GM21423 (cell line): ENCODE results near the gene STK24.

Experiments used
- ATAC-seq: cut with Tn5 transposase; IDR thresholded peaks from one replicate; pipeline ENCODE4 v1.9.1; 2021; ENCODE audit warnings: mild to moderate bottlenecking, moderate library complexity; ENCODE audit not compliant: unreplicated experiment

Gene STK24

DNA sequence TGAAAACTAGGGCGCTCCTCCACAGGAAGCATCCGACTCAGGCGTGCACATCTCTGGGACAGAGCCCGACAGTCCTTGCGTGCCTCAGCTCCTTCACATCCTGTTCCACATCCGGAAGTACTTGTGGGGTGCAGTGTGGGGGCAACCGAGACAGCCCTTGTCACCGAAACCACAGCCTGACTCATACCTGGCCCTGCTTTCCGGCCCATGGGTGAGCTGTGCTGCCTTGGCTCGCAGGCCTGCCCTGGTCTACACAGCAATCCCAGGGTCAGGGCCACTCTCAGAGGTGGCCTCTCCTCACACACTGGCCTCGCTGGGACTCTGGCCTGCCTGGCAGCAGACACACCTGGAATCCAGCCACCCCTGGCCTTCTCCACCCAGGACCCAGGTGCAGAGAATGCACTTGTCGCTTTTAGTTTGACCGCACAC, 100.4 kb downstream of the STK24 start:
- peak; percentile 91 for ATAC-seq

DNA sequence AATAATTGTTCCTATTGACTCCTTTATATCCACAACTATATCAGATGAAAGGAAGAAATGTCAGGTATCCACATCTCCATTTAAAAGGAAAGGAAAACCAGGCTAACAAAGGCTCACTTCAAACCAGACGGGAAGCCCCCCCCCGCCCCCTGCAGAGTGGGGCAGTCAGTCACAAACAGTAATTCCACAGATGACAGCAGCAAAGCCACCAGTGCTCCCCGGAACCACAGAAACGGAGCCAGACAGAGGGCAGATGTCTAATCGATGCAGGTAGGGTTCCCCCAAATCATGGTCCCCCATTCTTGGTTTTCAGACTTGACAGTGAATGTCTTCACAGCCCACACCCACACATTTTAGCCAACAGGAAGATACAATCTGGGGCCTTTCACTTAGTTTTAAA, 100.8 kb downstream of the STK24 start:
- peak; percentile 35 for ATAC-seq

DNA sequence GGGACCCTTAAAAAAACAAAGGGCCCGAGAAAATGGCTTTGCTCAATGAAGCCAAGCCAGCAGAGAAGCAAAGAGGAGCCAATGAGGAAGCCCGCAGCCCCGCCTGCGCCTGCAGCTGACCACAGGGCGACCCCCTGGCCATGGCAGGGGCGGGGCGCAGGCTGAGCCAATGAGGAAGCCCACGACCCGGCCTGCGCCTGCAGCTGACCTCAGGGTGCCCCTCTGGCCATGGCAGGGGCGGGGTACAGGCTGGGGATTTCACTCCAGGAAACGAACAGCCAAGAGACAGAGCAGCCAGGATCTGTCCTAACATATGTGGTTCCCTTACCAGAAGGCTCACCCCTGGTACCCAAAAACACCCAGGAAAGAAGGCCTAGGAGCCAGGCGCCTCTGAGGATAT, 101.4 kb downstream of the STK24 start:
- ATAC-seq, result no peak

DNA sequence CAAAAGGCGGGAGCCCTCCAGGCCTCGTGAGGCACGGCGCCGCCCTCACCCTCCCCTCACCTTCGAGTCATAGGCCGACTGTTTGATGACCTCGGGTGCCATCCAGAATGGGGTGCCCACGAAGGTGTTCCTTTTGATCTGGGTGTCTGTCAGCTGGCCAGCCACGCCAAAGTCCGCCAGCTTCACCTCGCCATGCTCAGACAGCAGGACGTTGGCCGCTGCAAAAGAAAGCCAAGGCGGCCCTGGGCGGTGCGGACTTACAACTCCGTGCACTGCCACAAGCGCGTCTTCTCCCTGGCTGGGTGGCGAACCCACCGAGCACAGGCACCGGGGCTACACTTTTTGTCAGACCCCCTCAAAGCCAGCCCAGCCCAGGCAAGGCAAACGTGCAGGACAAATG, 102.1 kb downstream of the STK24 start:
- ATAC-seq, result no peak

DNA sequence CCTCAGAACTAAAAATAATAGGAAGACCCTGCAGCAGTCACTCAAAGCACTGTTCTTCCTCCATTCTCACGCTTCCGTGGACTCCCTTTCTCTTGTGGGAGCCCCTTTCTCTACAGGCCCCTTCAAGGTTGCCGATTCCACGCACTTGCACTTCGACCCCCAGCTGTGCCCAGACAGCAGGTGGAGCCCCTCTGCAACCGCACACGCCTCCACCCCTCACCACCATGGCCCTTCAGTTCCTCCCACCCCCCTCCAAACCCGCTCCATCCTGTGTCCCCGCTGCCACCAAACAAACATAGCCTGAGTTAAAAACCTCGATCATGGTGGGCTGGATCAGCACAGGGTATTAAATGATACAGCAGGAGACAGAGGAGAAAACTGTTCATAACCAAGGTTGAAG, 102.6 kb downstream of the STK24 start:
- ATAC-seq, result no peak

DNA sequence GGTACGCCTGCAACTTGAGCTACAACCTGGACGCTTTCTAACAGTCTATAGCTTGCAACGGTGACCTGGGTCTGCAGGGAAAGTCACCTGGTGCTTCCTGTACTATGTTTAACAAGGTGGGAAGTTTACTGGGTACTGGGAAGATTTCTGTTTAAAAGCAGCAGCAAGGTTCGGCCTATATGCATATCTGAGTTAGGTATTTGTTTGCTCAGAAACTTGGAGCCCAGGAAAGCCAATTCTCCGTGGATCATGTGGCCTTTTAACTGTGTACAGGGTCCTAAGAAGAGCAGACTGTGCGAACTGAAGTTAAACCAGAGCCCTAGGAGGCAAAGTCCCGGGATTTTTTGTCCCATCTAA, 103.1 kb downstream of the STK24 start:
- ATAC-seq, result no peak

DNA sequence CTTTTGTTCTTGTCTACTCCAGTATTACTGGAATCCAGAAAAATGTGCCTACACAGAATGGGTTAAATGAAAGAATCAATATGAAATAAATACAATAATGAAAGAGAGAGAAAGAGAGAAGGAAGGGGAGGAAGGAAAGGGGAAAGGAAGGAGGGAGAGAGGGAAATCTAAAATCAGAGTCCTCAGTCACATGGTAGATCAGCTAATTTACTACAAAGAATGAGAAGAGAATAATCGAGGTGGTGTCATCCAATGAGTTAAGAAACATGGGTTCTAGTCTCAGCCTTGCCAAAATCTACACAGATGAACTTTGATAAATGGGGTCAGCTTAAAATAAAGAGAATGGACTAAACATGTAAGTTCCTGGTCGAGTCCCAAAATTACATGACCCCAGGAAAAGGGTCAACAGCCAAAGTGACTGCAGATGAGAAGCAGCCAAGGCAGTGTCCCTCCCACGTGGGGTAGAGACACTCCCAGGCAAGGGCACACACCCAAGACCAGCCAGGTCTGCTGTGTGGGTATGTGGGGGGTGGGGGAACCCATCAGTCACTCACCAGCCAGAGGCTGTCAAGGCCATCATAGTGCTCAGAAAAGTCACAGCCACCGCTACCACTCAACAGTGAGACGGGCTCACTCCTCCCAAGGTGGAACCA, 103.6 kb downstream of the STK24 start:
- ATAC-seq, result no peak

DNA sequence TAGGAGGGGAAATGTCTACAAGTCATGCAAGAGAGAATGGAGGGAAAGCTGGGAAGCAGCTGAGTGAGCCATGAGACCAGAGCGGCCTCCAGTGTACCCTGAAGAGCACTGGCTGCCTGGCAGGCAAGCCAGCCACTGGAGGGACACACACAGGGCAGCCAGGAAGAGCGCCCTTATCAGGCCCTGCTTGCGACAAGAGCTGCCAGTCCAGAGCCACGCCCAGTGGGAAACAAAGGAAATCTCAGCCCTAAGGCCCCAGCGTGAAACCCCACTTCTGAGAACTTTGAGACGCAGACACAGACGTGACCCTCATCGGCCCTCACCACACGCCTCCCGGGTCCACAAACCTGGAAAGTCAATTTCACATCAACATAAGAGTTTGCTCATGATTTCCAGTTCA, 105.0 kb downstream of the STK24 start:
- ATAC-seq, result no peak

DNA sequence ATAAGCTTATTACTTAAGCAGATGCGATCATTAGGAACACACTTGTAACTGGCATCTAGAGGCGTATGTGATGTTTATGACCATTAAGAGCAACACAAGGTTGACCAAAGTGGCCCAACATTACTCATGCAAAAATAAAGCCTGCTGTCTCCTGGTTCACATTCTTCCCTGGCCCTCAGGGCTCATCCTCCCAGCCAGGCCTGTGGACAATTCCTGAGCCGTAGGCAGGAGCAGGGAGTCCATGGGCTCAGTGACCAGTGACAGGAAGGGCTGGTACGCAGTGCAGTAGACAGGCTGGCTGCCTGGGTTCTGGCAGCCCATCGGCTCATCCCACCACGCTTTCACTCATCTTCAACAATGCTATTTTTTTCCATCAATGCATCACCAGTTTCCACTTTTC, 106.0 kb downstream of the STK24 start:
- no peak for ATAC-seq

DNA sequence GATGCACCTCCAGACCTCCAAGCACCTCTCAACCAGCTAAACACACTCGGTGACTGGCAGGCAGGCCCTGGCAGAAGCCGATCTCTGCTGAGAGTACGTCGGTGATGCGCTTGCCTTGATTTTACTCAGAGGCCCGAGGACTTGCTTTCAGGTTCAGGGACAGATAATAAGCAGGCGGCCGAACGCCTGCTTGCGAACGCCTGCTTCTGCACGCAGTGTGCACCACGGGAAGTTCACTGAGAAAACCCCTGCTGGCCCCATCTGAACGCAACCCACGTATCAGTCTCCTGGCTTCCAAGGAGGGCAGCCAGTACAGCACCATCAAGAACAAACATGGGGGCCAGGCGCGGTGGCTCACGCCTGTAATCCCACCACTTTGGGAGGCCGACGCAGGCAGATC, 108.0 kb downstream of the STK24 start:
- ATAC-seq, result no peak

DNA sequence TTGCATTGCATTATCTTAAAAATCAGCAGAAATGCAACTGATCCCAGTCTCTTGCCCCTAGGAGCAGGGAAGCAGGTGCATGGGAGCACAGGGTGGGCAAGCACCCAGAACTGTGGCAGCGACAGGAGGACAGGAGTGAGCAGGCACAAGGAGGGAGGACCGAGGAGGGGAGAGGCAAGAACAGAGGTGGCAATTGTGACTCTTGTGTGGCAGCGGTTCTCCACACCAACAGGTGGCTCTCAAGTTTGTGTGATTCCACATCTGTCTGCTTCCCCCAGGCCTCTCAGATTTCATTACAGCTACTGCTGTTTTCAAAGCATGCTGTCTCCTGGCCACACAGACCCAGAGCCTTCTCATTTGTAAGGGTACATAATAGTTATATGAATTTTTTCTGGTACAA, 108.5 kb downstream of the STK24 start:
- no peak for ATAC-seq

DNA sequence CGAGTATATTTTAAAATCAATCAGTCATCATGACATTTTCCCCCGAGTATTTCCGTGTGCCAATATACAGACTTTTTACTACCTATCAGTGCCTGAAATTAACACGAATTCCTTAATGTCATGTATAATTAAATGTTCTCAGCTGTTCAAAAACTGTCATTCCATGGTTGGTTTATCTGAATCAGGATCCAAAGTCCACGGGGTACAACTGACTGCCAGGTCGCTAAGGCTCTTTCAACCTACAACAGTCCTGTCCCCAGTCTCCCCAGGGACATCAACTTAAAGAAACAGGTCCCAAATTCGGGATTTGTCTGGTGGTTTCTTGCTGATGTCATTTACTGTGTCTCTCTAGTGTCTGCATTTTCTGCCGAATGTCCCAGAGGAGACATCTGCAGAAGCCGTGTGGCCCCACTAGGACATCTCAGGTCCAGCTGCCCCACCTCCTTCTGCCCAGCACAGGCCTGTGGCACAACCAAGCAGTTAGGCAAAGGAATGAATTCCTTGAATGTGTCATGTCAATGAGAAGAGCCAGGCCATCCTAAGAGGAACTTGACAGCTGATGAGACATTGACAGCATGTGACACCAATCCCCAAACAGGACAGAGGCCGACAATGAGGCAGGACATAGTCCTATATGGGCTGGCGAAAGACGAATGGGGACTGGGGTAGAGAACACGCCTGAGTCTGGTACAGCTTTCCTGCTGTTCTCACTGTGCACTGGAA, 109.5 kb downstream of the STK24 start:
- ATAC-seq, result no peak

DNA sequence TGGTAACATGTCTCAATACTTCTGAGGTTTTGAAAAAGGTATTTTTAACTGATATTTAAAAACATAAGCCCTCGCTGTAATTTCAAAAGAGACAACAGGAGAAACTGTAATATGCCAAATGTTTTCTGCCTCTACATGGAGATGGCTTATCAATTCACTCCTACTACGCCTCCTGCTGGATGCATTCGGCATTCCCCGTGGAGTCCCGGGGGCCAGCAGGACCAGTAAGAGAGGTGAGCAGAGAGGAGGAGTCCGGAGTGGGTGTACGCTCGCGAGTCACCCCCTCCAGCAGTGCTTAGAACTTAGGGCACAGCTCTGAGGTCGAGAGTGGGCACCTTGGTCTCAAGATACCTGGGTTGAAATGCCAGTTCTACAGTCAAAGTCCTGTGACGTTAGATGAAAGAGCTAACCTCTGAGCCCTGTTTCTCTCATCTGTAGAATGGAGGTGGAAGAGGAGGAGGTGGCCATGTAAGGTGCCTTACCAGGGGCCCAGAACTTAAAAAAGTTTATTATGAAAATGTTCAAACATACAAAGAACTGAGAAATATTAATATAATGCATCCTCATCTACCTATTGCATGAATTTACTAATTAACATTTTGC, 110.2 kb downstream of the STK24 start:
- no peak for ATAC-seq

DNA sequence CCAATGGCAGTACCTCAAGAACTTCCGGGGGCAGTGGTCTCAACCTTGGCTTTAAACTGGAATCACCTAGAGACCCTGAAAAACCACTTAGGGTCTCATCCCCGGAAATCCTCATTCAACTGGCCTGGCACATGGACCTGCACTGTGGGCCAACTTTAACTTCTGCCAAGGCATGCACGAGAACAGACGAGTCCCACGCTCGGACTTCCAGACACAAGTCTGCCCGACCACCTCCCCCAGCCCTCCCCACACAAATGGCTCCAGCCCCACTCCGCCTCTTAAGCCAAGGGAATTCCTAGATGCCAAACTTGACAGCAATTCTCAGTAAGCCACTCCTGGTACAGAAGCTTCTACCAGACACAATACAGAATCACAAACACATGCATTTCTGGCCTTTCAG, 114.0 kb downstream of the STK24 start:
- ATAC-seq, result no peak

DNA sequence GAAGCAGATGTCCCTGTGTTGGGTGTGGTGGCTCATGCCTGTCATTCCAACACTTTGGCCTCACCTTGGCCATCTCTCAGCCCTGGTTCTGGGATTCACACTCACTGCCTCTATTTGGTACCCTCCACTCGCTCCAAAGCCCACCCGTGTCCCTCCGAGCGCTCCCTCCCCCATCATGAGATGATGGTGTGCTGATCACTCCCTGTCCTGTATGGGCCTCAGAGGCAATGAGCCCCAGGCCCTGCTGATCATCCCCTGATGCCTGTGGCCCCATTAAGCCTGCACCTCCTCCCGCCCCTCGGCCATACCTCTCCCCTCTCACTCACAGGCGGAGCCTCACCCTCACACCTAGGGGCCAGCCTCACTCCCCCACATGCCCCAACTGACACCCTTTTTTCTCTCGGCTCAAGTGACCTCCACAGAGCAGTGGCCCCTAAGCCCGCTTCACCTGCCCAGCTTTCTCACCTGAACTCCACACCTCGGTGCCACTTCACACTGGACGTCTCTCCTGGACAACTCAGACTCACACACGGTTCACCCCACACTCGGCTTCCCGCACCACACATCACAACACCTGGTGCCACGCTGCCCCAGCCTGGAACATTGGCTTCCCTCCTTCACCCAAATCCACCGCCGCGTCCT, 114.5 kb downstream of the STK24 start:
- no peak for ATAC-seq

DNA sequence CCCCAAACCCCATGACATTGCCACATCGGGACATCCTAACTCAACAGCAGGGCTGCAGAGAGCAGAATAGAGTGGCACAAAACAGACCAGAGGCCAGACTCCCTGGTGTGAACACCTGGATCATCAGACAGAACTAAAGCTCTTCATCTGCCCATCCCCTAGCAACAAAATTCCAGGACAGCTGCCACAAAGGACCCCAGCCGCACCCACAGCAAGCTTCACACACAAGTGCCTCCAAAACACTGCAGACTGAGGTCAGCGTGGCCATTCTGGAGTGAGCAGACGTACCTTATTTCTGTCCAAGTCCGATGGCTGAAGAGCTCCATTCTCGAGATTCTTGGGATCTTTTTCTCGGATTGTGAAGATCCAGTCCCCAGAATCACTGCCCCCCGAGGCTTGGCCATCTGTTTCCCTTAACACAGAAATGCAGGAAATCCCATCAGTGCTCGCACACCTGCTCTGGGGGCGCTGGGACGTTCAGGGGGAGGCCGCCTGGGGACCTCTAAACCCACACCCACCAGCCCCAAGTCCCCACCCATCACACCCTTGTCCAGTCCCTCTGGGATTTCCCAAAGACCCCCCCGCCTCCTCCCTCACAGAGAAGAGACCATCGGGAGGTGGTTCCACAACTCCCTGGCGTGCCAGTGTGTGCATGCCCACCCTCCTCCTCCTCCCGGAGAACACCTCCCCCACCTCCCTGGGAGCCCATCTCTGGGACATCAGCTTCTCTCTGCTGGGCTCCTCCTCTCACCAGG, 115.2 kb downstream of the STK24 start:
- ATAC-seq, result no peak

DNA sequence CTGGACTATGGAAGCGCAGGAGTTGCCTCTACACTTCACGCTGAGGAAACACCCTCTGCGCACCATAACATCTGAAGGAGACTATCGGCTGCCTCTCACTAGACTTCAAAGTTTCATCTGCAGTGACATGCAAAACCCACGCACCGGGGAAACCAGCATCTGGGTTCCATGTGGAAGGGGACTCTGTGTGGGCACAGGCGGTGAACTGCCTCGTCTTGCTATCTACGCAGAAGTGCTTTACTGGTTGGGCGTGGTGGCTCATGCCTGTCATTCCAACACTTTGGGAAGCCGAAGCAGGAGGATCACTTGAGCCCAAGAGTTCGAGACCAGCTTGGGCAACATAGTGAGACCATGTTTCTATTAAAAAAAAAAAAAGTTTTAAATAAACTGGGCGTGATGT, 116.4 kb downstream of the STK24 start:
- no peak for ATAC-seq

DNA sequence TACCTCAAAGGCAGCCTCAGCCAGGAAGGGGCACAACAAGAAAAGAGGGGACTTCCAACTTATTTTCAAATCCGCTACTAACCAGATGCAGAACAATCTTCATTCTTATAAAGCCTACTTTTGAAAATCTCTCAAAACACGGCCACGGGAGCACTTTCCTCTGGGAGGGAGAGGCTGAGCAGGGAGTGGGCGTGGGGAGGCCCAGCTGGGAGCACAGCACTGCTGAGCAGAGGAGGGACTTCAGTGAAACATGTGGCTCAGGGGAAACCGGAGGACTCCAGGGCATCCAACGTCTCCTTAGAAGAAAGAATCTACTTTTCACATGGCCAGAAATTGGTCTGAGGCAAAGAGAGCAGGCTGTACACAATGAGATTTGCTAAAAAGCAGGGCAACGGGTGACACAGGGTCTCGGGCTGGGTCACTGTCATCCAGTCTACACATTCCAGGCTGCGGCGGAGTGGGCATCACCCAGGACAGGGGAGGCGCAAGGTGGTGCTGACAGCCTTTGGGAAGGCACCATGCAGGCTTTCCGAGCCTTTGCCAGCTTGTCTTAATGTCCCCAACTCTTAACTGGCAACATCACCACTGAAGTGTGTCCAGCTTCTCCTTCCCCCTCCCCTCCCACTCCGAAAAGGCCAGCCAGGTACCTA, 117.1 kb downstream of the STK24 start:
- no peak for ATAC-seq

DNA sequence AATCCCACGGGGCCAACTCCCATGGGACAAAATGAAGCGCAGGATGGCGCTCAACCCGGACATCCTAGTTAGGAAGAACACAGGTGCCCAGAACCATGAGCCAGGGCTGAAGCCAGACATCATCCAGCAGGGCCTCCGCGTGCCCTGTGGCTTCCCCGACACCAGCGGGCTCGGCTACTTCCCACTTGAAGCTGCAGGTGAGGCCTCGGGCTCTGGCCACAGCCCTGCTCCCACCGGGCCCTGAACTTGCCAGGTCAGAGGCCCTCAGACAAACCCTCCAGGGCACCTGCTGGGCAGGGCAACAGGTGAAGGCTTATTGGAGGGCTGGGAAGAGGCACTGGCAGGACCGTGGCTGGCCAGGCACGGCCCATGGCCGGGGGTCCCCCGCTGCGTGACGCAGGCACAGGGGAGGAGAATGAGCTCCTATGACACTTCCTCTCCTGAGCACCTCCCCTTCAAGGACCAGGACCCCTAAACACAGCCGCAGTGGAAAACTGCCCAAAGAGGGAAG, 117.7 kb downstream of the STK24 start:
- no peak for ATAC-seq

DNA sequence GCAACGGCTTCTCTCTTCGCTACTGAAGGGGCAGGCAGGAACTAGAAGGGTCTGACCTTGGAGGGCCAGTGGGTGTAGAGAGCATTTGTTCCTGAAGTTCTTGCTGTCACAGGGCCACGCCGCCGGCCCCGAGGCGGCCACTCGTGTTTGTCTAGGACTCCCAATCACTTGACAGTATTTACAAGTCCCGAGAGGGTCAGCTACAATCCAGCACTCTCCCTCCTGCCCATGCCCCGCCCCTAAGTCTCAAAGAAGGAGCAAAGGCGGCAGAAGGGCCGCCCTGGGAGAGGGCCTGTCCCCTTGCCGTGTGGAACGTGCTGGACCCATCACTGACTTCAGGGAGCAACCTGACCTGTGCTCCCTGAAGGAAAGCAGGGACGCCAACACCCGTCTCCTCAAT, 118.5 kb downstream of the STK24 start:
- no peak for ATAC-seq

DNA sequence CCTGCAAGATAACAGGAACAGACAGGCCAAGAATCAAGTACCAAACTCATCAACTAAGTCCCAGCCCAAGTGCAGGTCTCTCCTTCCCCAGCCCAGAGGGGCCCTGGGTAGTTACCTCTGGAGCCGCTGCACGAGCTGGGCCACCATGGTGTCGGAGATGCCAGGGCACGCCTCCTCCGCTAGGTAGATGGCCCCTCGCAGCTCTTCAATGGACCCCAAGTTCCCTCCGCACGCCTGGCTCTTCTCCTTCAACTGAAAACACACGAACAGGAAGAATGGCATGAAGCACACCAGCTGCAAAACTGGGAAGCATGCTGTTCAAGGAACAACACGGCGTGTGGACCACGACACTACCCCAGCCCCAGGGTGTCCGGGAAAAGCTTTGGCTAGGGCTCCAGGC, 119.9 kb downstream of the STK24 start:
- ATAC-seq, result no peak
